ENCODE data around the gene USP48.

USP48 gene

GRCh38 chr1:21825393-21825792 is 42.4 kb upstream of the USP48 start:
- H3K36me3 ChIP-seq (replicated peaks; ENCODE audit: low read depth, low read length): no peaks in the 10 kb centered on the region

GRCh38 chr1:21824926-21825325 is 42.0 kb upstream of the USP48 start:
- no peaks in the 10 kb centered on the region for H3K36me3 ChIP-seq (replicated peaks; ENCODE audit: low read depth, low read length)
- no peak overlapping the region for H3K9ac ChIP-seq (ENCODE audit: low read length)

More at GRCh38 chr1:21825393-21825792, 42.4 kb upstream of the USP48 start:
- H3K9ac ChIP-seq (ENCODE audit: low read length): no peak overlapping the region
- no peaks in the 10 kb centered on the region for H3K9me3 ChIP-seq (ENCODE audit: insufficient read depth, low read length)
- no peak for TF ChIP-seq EZH2phosphoT487 (IDR thresholded peaks at IDR 0.05; ENCODE audit: low read depth)
- TF ChIP-seq CTCF (IDR thresholded peaks at IDR 0.05; ENCODE audit: low read depth, low read length): no peak
- no peaks in the 10 kb centered on the region for H3K4me1 ChIP-seq (ENCODE audit: low read length)
- H4K20me1 ChIP-seq (ENCODE audit: insufficient read depth, low read length): no peaks in the 10 kb centered on the region
- no peaks in the 10 kb centered on the region for H3K27me3 ChIP-seq (ENCODE audit: low read depth, low read length)
- no peak overlapping the region for H2AFZ ChIP-seq (ENCODE audit: low read depth, low read length)
- no peak overlapping the region for H3K27ac ChIP-seq (ENCODE audit: low read length)
- no peaks in the 10 kb centered on the region for H3K79me2 ChIP-seq (ENCODE audit: low read length)
- H3K4me3 ChIP-seq (ENCODE audit: low read length): no peak overlapping the region
- H3K4me2 ChIP-seq (ENCODE audit: low read length): no peak overlapping the region

GRCh38 chr1:21823980-21824702 is 41.2 kb upstream of the USP48 start:
- no peak overlapping the region for H3K4me3 ChIP-seq (ENCODE audit: low read length)
- H3K4me1 ChIP-seq (ENCODE audit: low read length): no peaks in the 10 kb centered on the region
- H3K79me2 ChIP-seq (ENCODE audit: low read length): no peaks in the 10 kb centered on the region
- no peaks in the 10 kb centered on the region for H4K20me1 ChIP-seq (ENCODE audit: insufficient read depth, low read length)
- no peak overlapping the region for H3K9ac ChIP-seq (ENCODE audit: low read length)
- no peaks in the 10 kb centered on the region for H3K27me3 ChIP-seq (ENCODE audit: low read depth, low read length)
- no peak overlapping the region for H3K4me2 ChIP-seq (ENCODE audit: low read length)
- no peak overlapping the region for H3K27ac ChIP-seq (ENCODE audit: low read length)
- no peak for TF ChIP-seq EZH2phosphoT487 (IDR thresholded peaks at IDR 0.05; ENCODE audit: low read depth)
- TF ChIP-seq CTCF (IDR thresholded peaks at IDR 0.05; ENCODE audit: low read depth, low read length): no peak
- no peak overlapping the region for H2AFZ ChIP-seq (ENCODE audit: low read depth, low read length)
- H3K9me3 ChIP-seq (ENCODE audit: insufficient read depth, low read length): no peaks in the 10 kb centered on the region
- H3K36me3 ChIP-seq (replicated peaks; ENCODE audit: low read depth, low read length): no peaks in the 10 kb centered on the region

More at GRCh38 chr1:21824926-21825325, 42.0 kb upstream of the USP48 start:
- no peak overlapping the region for H3K4me2 ChIP-seq (ENCODE audit: low read length)
- no peaks in the 10 kb centered on the region for H3K4me1 ChIP-seq (ENCODE audit: low read length)
- no peaks in the 10 kb centered on the region for H3K27me3 ChIP-seq (ENCODE audit: low read depth, low read length)
- no peak overlapping the region for H3K4me3 ChIP-seq (ENCODE audit: low read length)
- no peak for TF ChIP-seq EZH2phosphoT487 (IDR thresholded peaks at IDR 0.05; ENCODE audit: low read depth)
- TF ChIP-seq CTCF (IDR thresholded peaks at IDR 0.05; ENCODE audit: low read depth, low read length): no peak
- H2AFZ ChIP-seq (ENCODE audit: low read depth, low read length): no peak overlapping the region
- H4K20me1 ChIP-seq (ENCODE audit: insufficient read depth, low read length): no peaks in the 10 kb centered on the region
- H3K79me2 ChIP-seq (ENCODE audit: low read length): no peaks in the 10 kb centered on the region
- no peaks in the 10 kb centered on the region for H3K9me3 ChIP-seq (ENCODE audit: insufficient read depth, low read length)
- H3K27ac ChIP-seq (ENCODE audit: low read length): no peak overlapping the region

GRCh38 chr1:21823206-21823979 is 40.4 kb upstream of the USP48 start:
- H3K27me3 ChIP-seq (ENCODE audit: low read depth, low read length): no peaks in the 10 kb centered on the region
- H3K27ac ChIP-seq (ENCODE audit: low read length): no peak overlapping the region
- no peaks in the 10 kb centered on the region for H3K36me3 ChIP-seq (replicated peaks; ENCODE audit: low read depth, low read length)
- no peaks in the 10 kb centered on the region for H3K79me2 ChIP-seq (ENCODE audit: low read length)
- H2AFZ ChIP-seq (ENCODE audit: low read depth, low read length): no peak overlapping the region
- no peaks in the 10 kb centered on the region for H4K20me1 ChIP-seq (ENCODE audit: insufficient read depth, low read length)
- no peak overlapping the region for H3K9ac ChIP-seq (ENCODE audit: low read length)
- H3K4me3 ChIP-seq (ENCODE audit: low read length): no peak overlapping the region
- no peaks in the 10 kb centered on the region for H3K9me3 ChIP-seq (ENCODE audit: insufficient read depth, low read length)
- no peaks in the 10 kb centered on the region for H3K4me1 ChIP-seq (ENCODE audit: low read length)
- no peak overlapping the region for H3K4me2 ChIP-seq (ENCODE audit: low read length)
- TF ChIP-seq EZH2phosphoT487 (IDR thresholded peaks at IDR 0.05; ENCODE audit: low read depth): no peak
- no peak for TF ChIP-seq CTCF (IDR thresholded peaks at IDR 0.05; ENCODE audit: low read depth, low read length)
